K562 (cell line): ENCODE data around the gene PLEKHM2. TPM values are rescaled to one million over a fixed set of nuclear protein-coding genes. Genes with fewer than 3 reads are reported as not detected.

ENCODE experiments used
- ATAC-seq: fragments of 200-7000 bp; cut with Tn5 transposase; 3 replicates; pipeline ENCODE4 v1.9.1; 2020; ENCODE audit warnings: moderate library complexity
- BruUV-seq: library from RNA; stranded (reverse); fragments of 400-500 nt; replicated peaks from 2 replicates; lab custom pipeline; 2021; lab: Mats Ljungman, UMichigan
- CTCF ChIA-PET: fragments of 300-600 bp; formaldehyde crosslinking; extraction: SDS; loops from one replicate; lab custom pipeline; 2021; ENCODE audit warnings: low intra/inter-chr PET ratio; lab: Yijun Ruan, JAX
- POLR2A ChIA-PET: fragments of 300-600, 350-650 bp; sonication (Branson Sonifier 250); formaldehyde crosslinking; extraction: SDS; loops from one replicate; lab custom pipeline; 2021; ENCODE audit warnings: antibody characterized with exemption, inconsistent platforms; lab: Yijun Ruan, JAX
- DNase-seq, 4 experiments: peaks; one replicate each; pipeline versions ENCODE4 v3.0.0 to v3.0.0-alpha.2; 2011 to 2018; ENCODE audit warnings: low spot score in 3 of 4, mixed read lengths in 3 of 4; ENCODE audit errors: extremely low read depth in 1 of 4
- FAIRE-seq: peaks from 2 replicates; lab custom pipeline; 2011; peaks lifted over from hg19 to GRCh38; lab: Jason Lieb, UNC
- H2AFZ ChIP-seq: 2 replicates; pipeline ENCODE4 v1.6.0; 2011; ENCODE audit warnings: low read depth, low read length, control low read depth, inconsistent platforms
- H3K27ac ChIP-seq: fragments of 200-600 bp; 3 replicates; pipeline ENCODE4 v1.8.0; 2011; ENCODE audit warnings: low read depth, mild to moderate bottlenecking, control low read depth, inconsistent platforms, low read length, moderate library complexity, mixed read lengths; ENCODE audit errors: extremely low read depth
- H3K27me3 ChIP-seq, 2 experiments: fragments of 300-600 bp in 1 of 2; 2 replicates in 1 of 2; 3 replicates in 1 of 2; pipeline versions ENCODE4 v1.6.0 to v1.8.0; 2011; ENCODE audit warnings: inconsistent platforms in 2 of 2, low read length in 2 of 2, mild to moderate bottlenecking in 1 of 2, mixed read lengths in 1 of 2, moderate library complexity in 1 of 2; ENCODE audit not compliant: control insufficient read depth in 2 of 2, insufficient read depth in 2 of 2
- H3K36me3 ChIP-seq: fragments of 300-600 bp; 3 replicates; pipeline ENCODE4 v1.8.0; 2011; ENCODE audit warnings: mild to moderate bottlenecking, low read length, inconsistent platforms; ENCODE audit not compliant: control insufficient read depth, insufficient read depth
- H3K4me1 ChIP-seq, 2 experiments: fragments of 200-600 bp in 1 of 2; replicated peaks in 1 of 2; 2 replicates in 1 of 2; 3 replicates in 1 of 2; pipeline versions ENCODE4 v1.5.1 to v1.8.0; 2011; ENCODE audit warnings: inconsistent platforms in 2 of 2, low read length in 2 of 2, mild to moderate bottlenecking in 1 of 2, mixed read lengths in 1 of 2, moderate library complexity in 1 of 2; ENCODE audit not compliant: control insufficient read depth in 2 of 2, insufficient read depth in 2 of 2
- H3K4me2 ChIP-seq: 2 replicates; pipeline ENCODE4 v1.6.1; 2011; ENCODE audit warnings: low read length, control low read depth, inconsistent platforms, mixed read lengths; ENCODE audit not compliant: insufficient read depth
- H3K4me3 ChIP-seq: fragments of 200-600 bp; sonication (generic), shearing (Covaris generic); 2 replicates; pipeline ENCODE4 v1.5.1; 2016; ENCODE audit warnings: control low read depth, inconsistent platforms
- H3K79me2 ChIP-seq: fragments of 200-600 bp; 3 replicates; pipeline ENCODE4 v1.8.0; 2011; ENCODE audit warnings: low read length, inconsistent platforms; ENCODE audit not compliant: control insufficient read depth, insufficient read depth
- H3K9ac ChIP-seq, 2 experiments: 2 replicates each; pipeline versions ENCODE4 v1.6.0 to v1.6.1; 2011; ENCODE audit warnings: low read depth in 2 of 2, low read length in 2 of 2, control low read depth in 1 of 2, inconsistent platforms in 1 of 2, mild to moderate bottlenecking in 1 of 2, mixed read lengths in 1 of 2; ENCODE audit not compliant: insufficient read depth in 1 of 2
- H3K9me1 ChIP-seq: one replicate; pipeline ENCODE4 v1.6.0; 2011; ENCODE audit warnings: inconsistent platforms, mild to moderate bottlenecking, low read length, moderate library complexity; ENCODE audit not compliant: control insufficient read depth, insufficient read depth
- H3K9me3 ChIP-seq: replicated peaks from 2 replicates; pipeline ENCODE4 v1.5.1; 2011; ENCODE audit warnings: low read depth, low read length, inconsistent platforms; ENCODE audit not compliant: control insufficient read depth, insufficient read depth
- H4K20me1 ChIP-seq: replicated peaks from 2 replicates; pipeline ENCODE4 v1.6.1; 2011; ENCODE audit warnings: low read length, inconsistent platforms, mixed read lengths; ENCODE audit not compliant: control insufficient read depth, insufficient read depth
- CXXC5 ChIP-seq: fragments of 250-450 bp; sonication (Bioruptor Pico); IDR thresholded peaks from 2 replicates; pipeline ENCODE4 v1.8.0; 2022; ENCODE audit warnings: inconsistent platforms, mild to moderate bottlenecking, moderate library complexity
- EP400 ChIP-seq: fragments of 450-650 bp; IDR thresholded peaks from 2 replicates; pipeline ENCODE4 v1.6.1; 2017; ENCODE audit warnings: antibody characterized with exemption, mild to moderate bottlenecking, moderate library complexity
- HCFC1 ChIP-seq: IDR thresholded peaks from 2 replicates; pipeline ENCODE4 v1.6.1; 2012; ENCODE audit warnings: low read depth, low read length, improper control_type of control experiment
- HEY1 ChIP-seq: fragments of 250-450 bp; sonication (Bioruptor Pico); IDR thresholded peaks from 2 replicates; pipeline ENCODE4 v1.5.0; 2020; ENCODE audit warnings: mild to moderate bottlenecking, moderate library complexity, borderline replicate concordance
- LEF1 ChIP-seq: fragments of 450-650 bp; IDR thresholded peaks from 2 replicates; pipeline ENCODE4 v1.6.1; 2016; ENCODE audit warnings: mild to moderate bottlenecking
- MCM7 ChIP-seq, 2 experiments: fragments of 450-650 bp; IDR thresholded peaks; 2 replicates each; pipeline ENCODE4 v1.6.1; 2016 to 2018
- MTA3 ChIP-seq: fragments of 450-650 bp; formaldehyde crosslinking; IDR thresholded peaks from 2 replicates; pipeline ENCODE4 v1.6.1; 2017; ENCODE audit warnings: mild to moderate bottlenecking, borderline replicate concordance
- POLR2A ChIP-seq: fragments of 450-650 bp; conservative IDR thresholded peaks from 2 replicates; pipeline ENCODE4 v1.6.1; 2016
- RBM22 ChIP-seq: fragments of 200-400 bp; formaldehyde crosslinking; IDR thresholded peaks from 2 replicates; pipeline ENCODE4 v1.6.1; 2018; ENCODE audit warnings: low read length, low read depth; ENCODE audit not compliant: poor library complexity, severe bottlenecking
- SMARCC2 ChIP-seq: fragments of 450-650 bp; IDR thresholded peaks from 2 replicates; pipeline ENCODE4 v1.6.1; 2017; ENCODE audit warnings: antibody characterized with exemption, moderate library complexity, mild to moderate bottlenecking, low read depth
- TCF3 ChIP-seq: sonication (generic); formaldehyde crosslinking; IDR thresholded peaks from 2 replicates; pipeline ENCODE4 v1.4.0; 2020; ENCODE audit warnings: mild to moderate bottlenecking, missing genetic modification reagents
- ZBED1 ChIP-seq: IDR thresholded peaks from 2 replicates; pipeline ENCODE4 v1.6.1; 2014
- ZFP30 ChIP-seq: fragments of 250-450 bp; sonication (Bioruptor Pico); IDR thresholded peaks from 2 replicates; pipeline ENCODE4 v1.8.0; 2022; ENCODE audit warnings: moderate library complexity, mild to moderate bottlenecking, inconsistent platforms, borderline replicate concordance
- ZNF12 ChIP-seq: sonication (generic); formaldehyde crosslinking; IDR thresholded peaks from 2 replicates; pipeline ENCODE4 v1.4.0; 2020; ENCODE audit warnings: mild to moderate bottlenecking, missing genetic modification reagents
- ZNF224 ChIP-seq: sonication (generic); formaldehyde crosslinking; IDR thresholded peaks from 2 replicates; pipeline ENCODE4 v1.8.0; 2022; ENCODE audit warnings: mild to moderate bottlenecking, missing genetic modification reagents
- ZNF589 ChIP-seq: fragments of 200-800 bp; sonication (Bioruptor generic); IDR thresholded peaks from 2 replicates; pipeline ENCODE4 v1.6.1; 2016; ENCODE audit warnings: low read depth, missing genetic modification characterization, missing compliant biosample characterization
- WGBS: fragments of 100-300 bp; shearing (Covaris generic); methylation state at CpG from one replicate; pipeline ENCODE4 v1.1.6; 2016; ENCODE audit warnings: low coverage, mixed read lengths; ENCODE audit not compliant: insufficient coverage; ENCODE audit errors: missing lambda C conversion rate; 5-methylcytosine and 5-hydroxymethylcytosine counted together
- in situ Hi-C: fragments of 300-500 bp; cut with MboI; formaldehyde crosslinking; loops from 4 replicates; pipeline ENCODE4 v1.15.0; 2018; ENCODE audit warnings: inconsistent platforms, mixed read lengths
- intact Hi-C: fragments of 100-400 bp; cut with micrococcal nuclease; formaldehyde crosslinking; loops from 2 replicates; pipeline ENCODE4 v1.14.2; 2022
- polyA plus RNA-seq, 8 experiments: library from polyadenylated mRNA; depleted of rRNA in 4 of 8; stranded (reverse) in 5 of 8; unstranded in 3 of 8; fragments of >200 nt; fragmentation: Nextera tagmentation in 2 of 8; fragmentation: Illumina TruSeq in 1 of 8; extraction: Ambion mirVana in 2 of 8; extraction: Trizol in 1 of 8; gene quantifications; 2 replicates each; pipeline versions ENCODE4 v1.2.1 to v1.2.3, GENCODE V29; 2011 to 2014; ENCODE audit warnings: inconsistent platforms in 1 of 8, missing spikeins in 1 of 8
- total RNA-seq, 7 experiments: library from RNA; depleted of rRNA in 6 of 7; stranded (reverse); fragments of >200 nt in 6 of 7; fragmentation: Illumina TruSeq in 2 of 7; extraction: Trizol in 2 of 7; gene quantifications; 2 replicates each; pipeline versions ENCODE4 v1.2.1 to v1.2.3, GENCODE V29; 2011 to 2021; ENCODE audit warnings: low replicate concordance in 1 of 7
- TF ChIP-seq, protein P1 (sequence below): sonication (generic); formaldehyde crosslinking; IDR thresholded peaks from 2 replicates; pipeline ENCODE4 v1.8.1; 2023; ENCODE audit warnings: mild to moderate bottlenecking, missing genetic modification reagents

Gene PLEKHM2
- total and polyA plus RNA-seq, 9 of the 15 experiments (the other 6 are each of a cell fraction or from before 2014, with no cell fraction given) = 0.27 to 63.7 (median 33.2) TPM

DNA sequence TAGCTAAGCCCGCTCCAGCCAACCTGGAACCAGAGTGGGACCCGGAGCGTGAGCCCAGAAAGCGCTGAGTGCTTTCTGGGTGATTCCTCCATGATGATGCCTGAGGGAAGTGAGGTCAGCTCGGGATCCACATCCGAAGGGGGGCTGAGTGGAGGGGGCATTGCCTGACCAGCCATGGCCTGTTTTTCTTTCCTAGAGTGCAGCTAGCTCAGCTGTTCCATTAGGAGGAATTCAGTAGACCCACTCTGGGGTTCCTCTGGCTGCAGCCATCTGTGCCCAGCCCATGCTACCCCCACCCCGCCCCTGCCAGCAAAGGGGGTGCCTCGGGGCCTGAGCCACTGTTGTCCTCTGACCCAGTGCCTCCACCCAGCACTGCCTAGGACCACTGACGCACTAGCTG is 42.4 kb downstream of the PLEKHM2 start:
- Histone ChIP-seq H3K9ac (peak overlapping the region in 1 of 2 experiments; percentile 33; a peak in 1 of 4 replicates), H3K27me3 (no peaks in the 10 kb centered on the region), H3K4me1 (peaks cover 0 to 27% of the 10 kb centered on the region in 2 experiments; a peak in 1 of 5 replicates), H3K4me3 (no peak overlapping the region), H3K4me2 (no peak overlapping the region), H3K9me1 (no peaks in the 10 kb centered on the region), H3K36me3 (peaks cover 77% of the 10 kb centered on the region; the same call in 2 of the 3 replicates), H3K9me3 (no peaks in the 10 kb centered on the region), H3K79me2 (no peaks in the 10 kb centered on the region)
- CTCF ChIA-PET = no interaction called here
- intact Hi-C loops = no loop called here
- 96% methylated on average over 9 of the region's 9 CpGs for WGBS
- ATAC-seq (no peak), DNase-seq (no peak), FAIRE-seq (no peak)
- BruUV-seq = no TSS peak
- TF ChIP-seq CXXC5 (CRISPR knock-in tag) (no peak), MTA3 (no peak), LEF1 (no peak)
- TF ChIP-seq, all 486 proteins: peak for 0
- POLR2A ChIA-PET = interaction anchor here (1.0 to 1.5 kb wide), 2 partner anchors 11 to 109 kb away, joined by 3 to 5 read pairs; no protein-coding TSS in a partner anchor
- Histone ChIP-seq H3K27ac (no peak overlapping the region), H2AFZ (no peak overlapping the region), H4K20me1 (no peaks in the 10 kb centered on the region)
- in situ Hi-C loops = no loop called here

DNA sequence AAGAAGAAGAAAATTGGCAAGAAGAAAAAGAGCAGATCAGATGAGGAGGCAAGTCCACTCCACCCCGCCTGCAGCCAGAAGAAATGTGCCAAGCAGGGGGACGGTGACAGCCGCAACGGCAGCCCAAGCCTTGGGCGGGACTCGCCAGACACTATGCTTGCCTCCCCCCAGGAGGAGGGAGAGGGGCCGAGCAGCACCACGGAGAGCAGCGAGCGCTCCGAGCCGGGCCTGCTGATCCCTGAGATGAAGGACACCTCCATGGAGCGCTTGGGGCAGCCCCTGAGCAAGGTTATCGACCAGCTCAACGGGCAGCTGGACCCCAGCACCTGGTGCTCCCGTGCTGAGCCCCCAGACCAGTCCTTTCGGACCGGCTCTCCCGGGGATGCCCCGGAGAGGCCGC is 42.9 kb downstream of the PLEKHM2 start:
- Histone ChIP-seq H3K27ac (no peak overlapping the region), H3K9me1 (no peaks in the 10 kb centered on the region), H4K20me1 (no peaks in the 10 kb centered on the region), H3K79me2 (no peaks in the 10 kb centered on the region), H3K4me2 (no peak overlapping the region), H3K4me3 (no peak overlapping the region), H3K36me3 (peaks cover 78% of the 10 kb centered on the region; the same call in 2 of the 3 replicates), H3K27me3 (no peaks in the 10 kb centered on the region), H3K4me1 (peaks cover 0 to 32% of the 10 kb centered on the region in 2 experiments; a peak in 1 of 5 replicates), H3K9me3 (no peaks in the 10 kb centered on the region), H2AFZ (no peak overlapping the region), H3K9ac (no peak overlapping the region)
- DNase-seq = no peak
- ChIA-PET POLR2A (interaction anchor here (1.0 to 1.5 kb wide), 2 partner anchors 10 to 109 kb away, joined by 3 to 5 read pairs; no protein-coding TSS in a partner anchor), CTCF (no interaction called here)
- 98% methylated on average over 16 of the region's 21 CpGs for WGBS
- TSS peak; percentile 27 for BruUV-seq
- FAIRE-seq = no peak
- no peak for ATAC-seq
- intact Hi-C loops (no loop called here), in situ Hi-C loops (no loop called here)
- TF ChIP-seq EP400 = no peak
- no peak for TF ChIP-seq ZBED1
- no peak for TF ChIP-seq MCM7 (IDR thresholded peaks at IDR 0.05)
- TF ChIP-seq, protein P1, sequence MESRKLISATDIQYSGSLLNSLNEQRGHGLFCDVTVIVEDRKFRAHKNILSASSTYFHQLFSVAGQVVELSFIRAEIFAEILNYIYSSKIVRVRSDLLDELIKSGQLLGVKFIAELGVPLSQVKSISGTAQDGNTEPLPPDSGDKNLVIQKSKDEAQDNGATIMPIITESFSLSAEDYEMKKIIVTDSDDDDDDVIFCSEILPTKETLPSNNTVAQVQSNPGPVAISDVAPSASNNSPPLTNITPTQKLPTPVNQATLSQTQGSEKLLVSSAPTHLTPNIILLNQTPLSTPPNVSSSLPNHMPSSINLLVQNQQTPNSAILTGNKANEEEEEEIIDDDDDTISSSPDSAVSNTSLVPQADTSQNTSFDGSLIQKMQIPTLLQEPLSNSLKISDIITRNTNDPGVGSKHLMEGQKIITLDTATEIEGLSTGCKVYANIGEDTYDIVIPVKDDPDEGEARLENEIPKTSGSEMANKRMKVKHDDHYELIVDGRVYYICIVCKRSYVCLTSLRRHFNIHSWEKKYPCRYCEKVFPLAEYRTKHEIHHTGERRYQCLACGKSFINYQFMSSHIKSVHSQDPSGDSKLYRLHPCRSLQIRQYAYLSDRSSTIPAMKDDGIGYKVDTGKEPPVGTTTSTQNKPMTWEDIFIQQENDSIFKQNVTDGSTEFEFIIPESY (CRISPR knock-in tag) = peak; percentile 65; the same call in 1 of the 2 replicates
- no peak for TF ChIP-seq ZNF589
- no peak for TF ChIP-seq ZFP30 (CRISPR knock-in tag)
- no peak for TF ChIP-seq ZNF224 (CRISPR knock-in tag)
- TF ChIP-seq POLR2A = no peak
- no peak for TF ChIP-seq SMARCC2
- TF ChIP-seq HCFC1 = no peak
- TF ChIP-seq ZNF12 (CRISPR knock-in tag) = no peak
- TF ChIP-seq RBM22 = peak; percentile 27
- TF ChIP-seq TCF3 (CRISPR knock-in tag) = no peak
- TF ChIP-seq HEY1 (CRISPR knock-in tag) = no peak
